Esophagus squamous epithelium (tissue), 5 donors: Measurements from ENCODE around the gene OPCML. TPM values are rescaled to one million over a fixed set of nuclear protein-coding genes. Genes with fewer than 3 reads are reported as not detected.

Source experiments
- DNase-seq: peaks from one replicate; lab custom pipeline; 2025; lab: John Stamatoyannopoulos, UW
- H3K27ac ChIP-seq, 4 donors: fragments of 200-600 bp; sonication (generic); one replicate each; pipeline ENCODE4 v1.5.1; 2016 to 2019; ENCODE audit warnings: mild to moderate bottlenecking in 1 of 4
- H3K27me3 ChIP-seq, 4 donors: fragments of 200-600 bp; sonication (generic); 1 replicate in 3 of 4; 2 replicates in 1 of 4; pipeline versions ENCODE4 v1.5.1 to v1.6.0; 2017 to 2021; ENCODE audit warnings: antibody characterized with exemption in 1 of 4
- H3K36me3 ChIP-seq, 3 donors: fragments of 200-600 bp; sonication (generic); one replicate each; pipeline ENCODE4 v1.5.1; 2016 to 2019
- H3K4me1 ChIP-seq, 3 donors: fragments of 200-600 bp; sonication (generic); one replicate each; pipeline ENCODE4 v1.5.1; 2017 to 2019
- H3K4me3 ChIP-seq, 4 donors: fragments of 200-600 bp; sonication (generic); 1 replicate in 3 of 4; 2 replicates in 1 of 4; pipeline ENCODE4 v1.5.1; 2016 to 2019; ENCODE audit warnings: mild to moderate bottlenecking in 2 of 4, moderate library complexity in 1 of 4
- H3K9me3 ChIP-seq, 3 donors: fragments of 200-600 bp; sonication (generic); one replicate each; pipeline ENCODE4 v1.5.1; 2016 to 2019
- POLR2A ChIP-seq, 4 donors: fragments of 450-650 bp; IDR thresholded peaks; one replicate each; pipeline ENCODE4 v1.6.1; 2017; ENCODE audit warnings: antibody characterized with exemption in 4 of 4, mild to moderate bottlenecking in 4 of 4, moderate library complexity in 3 of 4
- WGBS, 2 donors: methylation state at CpG; one replicate each; pipeline ENCODE4 v1.1.5; 2018; 5-methylcytosine and 5-hydroxymethylcytosine counted together
- intact Hi-C: fragments of 100-400 bp; cut with DNase I; formaldehyde crosslinking; loops from one replicate; pipeline ENCODE4 v1.15.0; 2022
- total RNA-seq, 4 donors: library from RNA; depleted of rRNA; stranded (reverse); fragments of >200 nt; gene quantifications; one replicate each; pipeline ENCODE4 v1.1.0, GENCODE V29; 2016
- TF ChIP-seq, protein P1 (sequence below), 6 experiments: fragments of 450-650 bp in 4 of 6; fragments of 200-600 bp in 2 of 6; sonication (generic) in 2 of 6; IDR thresholded peaks; one replicate each; pipeline ENCODE4 v1.5.1; 2016 to 2019; ENCODE audit warnings: antibody characterized with exemption in 6 of 6, mild to moderate bottlenecking in 4 of 6, moderate library complexity in 4 of 6
- donor health status: DM: yes; HTN: yes; CAD: no.

Gene OPCML
- total RNA-seq, 4 donors from 2014 or later, result under 0.01 TPM; not detected in 3

GRCh38 chr11:133408936-133409335 lies 123.4 kb downstream of the OPCML start:
- H3K27me3 ChIP-seq, result no peaks in the 10 kb centered on the region
- WGBS, 2 donors, result 83 to 86% methylated on average over 5 to 9 of the region's 9 CpGs
- intact Hi-C loops, result no loop called here
- no peak overlapping the region for H3K27ac ChIP-seq
- TF ChIP-seq, protein P1, sequence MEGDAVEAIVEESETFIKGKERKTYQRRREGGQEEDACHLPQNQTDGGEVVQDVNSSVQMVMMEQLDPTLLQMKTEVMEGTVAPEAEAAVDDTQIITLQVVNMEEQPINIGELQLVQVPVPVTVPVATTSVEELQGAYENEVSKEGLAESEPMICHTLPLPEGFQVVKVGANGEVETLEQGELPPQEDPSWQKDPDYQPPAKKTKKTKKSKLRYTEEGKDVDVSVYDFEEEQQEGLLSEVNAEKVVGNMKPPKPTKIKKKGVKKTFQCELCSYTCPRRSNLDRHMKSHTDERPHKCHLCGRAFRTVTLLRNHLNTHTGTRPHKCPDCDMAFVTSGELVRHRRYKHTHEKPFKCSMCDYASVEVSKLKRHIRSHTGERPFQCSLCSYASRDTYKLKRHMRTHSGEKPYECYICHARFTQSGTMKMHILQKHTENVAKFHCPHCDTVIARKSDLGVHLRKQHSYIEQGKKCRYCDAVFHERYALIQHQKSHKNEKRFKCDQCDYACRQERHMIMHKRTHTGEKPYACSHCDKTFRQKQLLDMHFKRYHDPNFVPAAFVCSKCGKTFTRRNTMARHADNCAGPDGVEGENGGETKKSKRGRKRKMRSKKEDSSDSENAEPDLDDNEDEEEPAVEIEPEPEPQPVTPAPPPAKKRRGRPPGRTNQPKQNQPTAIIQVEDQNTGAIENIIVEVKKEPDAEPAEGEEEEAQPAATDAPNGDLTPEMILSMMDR (IDR thresholded peaks at IDR 0.05), result no peak
- TF ChIP-seq POLR2A (IDR thresholded peaks at IDR 0.05), result no peak
- no peaks in the 10 kb centered on the region for H3K36me3 ChIP-seq
- H3K4me3 ChIP-seq, result no peak overlapping the region
- DNase-seq, result no peak
- no peaks in the 10 kb centered on the region for H3K9me3 ChIP-seq
- H3K4me1 ChIP-seq, result no peaks in the 10 kb centered on the region

DNA sequence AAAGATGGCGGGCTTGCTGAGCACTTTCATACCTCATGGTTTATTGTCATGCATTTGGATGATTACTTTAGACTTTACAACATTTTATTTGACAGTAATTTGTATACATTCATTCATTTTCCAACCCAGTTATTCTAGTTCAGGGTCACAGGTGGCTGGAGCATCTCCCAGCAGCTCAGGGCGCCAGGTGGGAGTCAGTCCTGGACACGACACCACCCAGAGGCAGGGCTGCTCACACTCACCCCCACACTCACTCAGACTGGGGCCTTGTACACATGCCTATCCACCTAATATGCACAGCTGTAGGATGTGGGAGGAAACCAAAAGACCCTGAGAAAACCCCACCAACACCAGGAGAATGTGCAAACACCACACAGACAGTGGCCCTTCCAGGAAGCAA lies 123.9 kb downstream of the OPCML start:
- no peaks in the 10 kb centered on the region for H3K9me3 ChIP-seq
- H3K27ac ChIP-seq, result no peak overlapping the region
- no peak for TF ChIP-seq POLR2A (IDR thresholded peaks at IDR 0.05)
- TF ChIP-seq, protein P1 (IDR thresholded peaks at IDR 0.05), result no peak
- intact Hi-C loops, result no loop called here
- H3K36me3 ChIP-seq, result no peaks in the 10 kb centered on the region
- H3K27me3 ChIP-seq, result no peaks in the 10 kb centered on the region
- 80 to 85% methylated on average over 2 to 3 of the region's 3 CpGs for WGBS, 2 donors
- no peak overlapping the region for H3K4me3 ChIP-seq
- no peak for DNase-seq
- no peaks in the 10 kb centered on the region for H3K4me1 ChIP-seq

DNA sequence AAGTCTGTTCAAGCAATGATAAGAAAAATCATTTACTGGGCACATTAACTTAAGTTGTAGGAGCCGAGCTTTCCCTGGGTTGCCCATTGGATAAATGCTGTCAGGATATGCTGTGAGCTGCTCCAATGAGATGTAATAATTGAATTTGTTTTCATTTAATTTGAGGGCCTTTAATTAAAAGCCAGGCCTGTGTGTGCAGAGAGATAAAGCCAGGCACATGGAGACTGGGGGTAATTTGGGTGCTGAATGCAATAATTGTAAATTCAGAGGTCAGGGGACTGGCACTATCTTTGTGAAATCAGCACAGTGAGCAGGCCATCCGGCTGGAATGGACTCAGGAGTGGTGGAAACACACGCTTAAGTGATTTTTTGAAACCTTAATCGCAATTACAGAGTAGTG lies 125.8 kb downstream of the OPCML start:
- Histone ChIP-seq H3K4me3 (no peak overlapping the region), H3K27ac (no peak overlapping the region), H3K36me3 (no peaks in the 10 kb centered on the region), H3K9me3 (no peaks in the 10 kb centered on the region), H3K27me3 (no peaks in the 10 kb centered on the region), H3K4me1 (no peaks in the 10 kb centered on the region)
- WGBS, 2 donors, result 76 to 81% methylated on average over 4 of the region's 4 CpGs
- no peak for DNase-seq
- intact Hi-C loops, result no loop called here
- no peak for TF ChIP-seq POLR2A (IDR thresholded peaks at IDR 0.05)

- DNase-seq, result no peak
- TF ChIP-seq, protein P1 (IDR thresholded peaks at IDR 0.05), result peak in 1 of 6 experiments; percentile 37
- TF ChIP-seq POLR2A (IDR thresholded peaks at IDR 0.05), result no peak
- intact Hi-C loops, result no loop called here
These were observed 128.4 kb downstream of the OPCML start for GRCh38 chr11:133403900-133404299.

DNA sequence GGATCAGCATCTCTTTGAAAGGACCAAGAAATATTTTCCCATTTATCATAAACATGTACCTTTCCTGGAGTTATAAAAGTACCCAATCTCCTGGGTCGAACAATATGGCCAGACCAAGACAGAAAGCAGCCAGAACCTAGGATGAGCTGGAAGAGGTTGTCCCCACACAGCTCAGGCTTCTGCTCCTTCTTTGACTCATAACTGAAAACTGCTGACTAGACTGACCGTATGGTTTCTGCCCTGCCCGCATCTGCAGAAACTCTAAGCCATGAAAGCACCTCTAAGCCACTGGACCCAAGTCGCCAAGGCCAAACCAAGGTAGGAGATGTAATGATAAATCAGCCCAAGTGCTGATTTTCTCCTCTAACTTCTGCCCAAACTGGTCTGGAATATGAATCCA lies 129.8 kb downstream of the OPCML start:
- intact Hi-C loops, result no loop called here
- no peaks in the 10 kb centered on the region for H3K27me3 ChIP-seq

More at GRCh38 chr11:133403900-133404299, 128.4 kb downstream of the OPCML start:
- Histone ChIP-seq H3K9me3 (no peaks in the 10 kb centered on the region), H3K27me3 (no peaks in the 10 kb centered on the region), H3K4me3 (no peak overlapping the region), H3K4me1 (no peaks in the 10 kb centered on the region), H3K36me3 (no peaks in the 10 kb centered on the region), H3K27ac (no peak overlapping the region)
- 79 to 84% methylated on average over 6 of the region's 6 CpGs for WGBS, 2 donors

More for the DNA sequence above, 129.8 kb downstream of the OPCML start:
- DNase-seq, result no peak
- Histone ChIP-seq H3K9me3 (no peaks in the 10 kb centered on the region), H3K4me3 (no peak overlapping the region), H3K27ac (no peak overlapping the region), H3K36me3 (no peaks in the 10 kb centered on the region), H3K4me1 (no peaks in the 10 kb centered on the region)
- TF ChIP-seq, protein P1 (IDR thresholded peaks at IDR 0.05), result no peak
- no peak for TF ChIP-seq POLR2A (IDR thresholded peaks at IDR 0.05)
- WGBS, 2 donors, result 90 to 91% methylated on average over 4 of the region's 4 CpGs
